ENCODE measurements around the gene PHPT1. TPM values are rescaled to one million over a fixed set of nuclear protein-coding genes. Genes with fewer than 3 reads are reported as not detected.
"Not testable (repeated sequence)": the region's sequence is repeated elsewhere in the genome, so short reads cannot be mapped to it uniquely, and the experiment has no call there.

PHPT1 gene
- total RNA-seq, 1 donor from 2014 or later, result 192 TPM

DNA sequence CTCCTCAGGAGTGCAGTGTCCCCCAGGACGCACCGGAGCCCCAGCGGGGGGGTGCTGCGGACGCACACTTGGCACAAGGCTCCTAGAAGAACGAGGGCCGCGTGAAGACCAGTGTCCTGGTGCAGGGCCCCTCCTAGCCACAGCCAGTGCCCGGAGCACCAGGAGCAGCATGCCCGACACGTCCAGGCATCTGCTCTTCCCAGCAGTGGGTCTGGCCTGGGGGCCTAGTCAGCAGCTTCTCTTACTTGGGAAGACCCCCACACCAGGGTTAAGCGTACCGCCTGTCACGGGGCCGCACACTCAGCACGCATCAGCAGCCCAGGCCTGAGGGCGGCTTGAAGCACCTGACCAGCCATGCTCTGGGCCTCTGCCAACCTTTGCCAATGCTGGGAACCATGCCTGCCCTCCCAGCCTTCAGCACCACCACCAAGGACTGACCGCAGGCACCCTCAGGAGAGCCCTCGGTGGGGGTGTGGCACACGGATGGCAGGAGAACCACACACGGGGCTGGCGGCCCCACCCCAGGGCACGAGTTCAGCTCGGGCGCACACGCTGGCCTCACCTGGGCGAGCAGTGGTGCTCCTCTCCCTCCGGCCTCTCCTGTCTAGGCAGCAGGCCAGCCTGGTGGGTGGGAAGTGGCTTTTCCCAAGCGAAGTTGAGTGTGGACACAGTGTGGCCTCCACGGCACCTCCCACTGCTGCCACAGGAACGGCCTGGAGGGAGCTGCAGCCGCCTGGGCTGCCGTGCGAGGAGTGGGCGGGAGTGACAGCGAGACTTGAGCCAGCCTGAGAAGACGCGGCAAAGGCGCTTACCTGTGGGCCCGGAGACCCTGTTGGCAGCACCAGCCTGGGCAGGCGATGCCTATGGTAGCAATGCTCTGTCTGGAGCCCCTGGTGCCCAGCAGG is 19.0 kb upstream of the PHPT1 start:
- no peaks in the 10 kb centered on the region for H3K36me3 Mint-ChIP-seq (ENCODE audit: low read depth)
- TF ChIP-seq CTCF (IDR thresholded peaks at IDR 0.05), result no peak

DNA sequence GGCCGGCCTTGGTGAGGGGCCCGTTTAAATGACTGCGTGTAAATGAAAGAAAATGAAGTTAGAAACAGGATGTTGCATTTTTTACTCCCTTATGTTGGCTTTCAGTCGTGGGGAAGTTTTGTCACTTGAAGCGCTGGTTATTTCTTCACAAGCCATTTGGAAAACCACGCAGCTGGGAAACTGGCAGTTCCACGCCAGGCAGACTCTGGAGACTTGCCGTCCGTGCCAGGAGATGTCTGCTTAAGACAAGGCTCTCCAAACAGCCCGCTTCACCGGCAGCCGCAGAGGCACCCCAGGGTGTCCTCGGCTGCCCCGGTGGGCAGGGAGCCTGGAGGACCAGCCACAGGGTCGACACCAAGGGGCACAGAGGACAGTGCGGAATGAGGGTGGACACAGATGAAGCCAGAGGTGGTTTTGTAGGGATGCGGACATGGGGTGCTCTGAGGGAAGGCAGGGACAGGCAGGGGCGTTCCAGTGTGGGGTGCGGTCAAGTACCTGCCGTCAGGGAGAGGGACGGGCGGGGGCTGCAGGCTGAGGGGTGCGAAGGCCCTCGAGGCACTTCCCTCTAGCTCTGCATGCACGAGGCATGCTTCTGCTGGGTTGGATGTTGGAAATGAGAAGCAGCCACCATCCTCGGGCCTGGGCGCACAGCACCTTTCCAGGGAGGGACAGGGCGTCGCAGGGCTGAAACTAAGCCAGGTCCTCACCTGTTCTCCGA is 18.0 kb upstream of the PHPT1 start:
- no peaks in the 10 kb centered on the region for H3K9me3 Mint-ChIP-seq (ENCODE audit: low read depth)
- no peaks in the 10 kb centered on the region for H3K27me3 Mint-ChIP-seq (ENCODE audit: low read depth)
- H3K4me3 Mint-ChIP-seq (ENCODE audit: unreplicated experiment), result no peak overlapping the region
- H3K4me1 Mint-ChIP-seq (ENCODE audit: low read depth), result no peaks in the 10 kb centered on the region
- no peak for TF ChIP-seq CTCF (IDR thresholded peaks at IDR 0.05)
- no peaks in the 10 kb centered on the region for H3K36me3 Mint-ChIP-seq (ENCODE audit: low read depth)
- no peak overlapping the region for H3K27ac Mint-ChIP-seq (ENCODE audit: unreplicated experiment)
- DNase-seq (ENCODE audit: low spot score), result no peak

More for the DNA sequence above, 19.0 kb upstream of the PHPT1 start:
- Mint-ChIP-seq H3K27ac (ENCODE audit: unreplicated experiment) (no peak overlapping the region), H3K4me3 (ENCODE audit: unreplicated experiment) (no peak overlapping the region), H3K9me3 (ENCODE audit: low read depth) (no peaks in the 10 kb centered on the region), H3K27me3 (ENCODE audit: low read depth) (no peaks in the 10 kb centered on the region), H3K4me1 (ENCODE audit: low read depth) (no peaks in the 10 kb centered on the region)
- DNase-seq (ENCODE audit: low spot score), result no peak

DNA sequence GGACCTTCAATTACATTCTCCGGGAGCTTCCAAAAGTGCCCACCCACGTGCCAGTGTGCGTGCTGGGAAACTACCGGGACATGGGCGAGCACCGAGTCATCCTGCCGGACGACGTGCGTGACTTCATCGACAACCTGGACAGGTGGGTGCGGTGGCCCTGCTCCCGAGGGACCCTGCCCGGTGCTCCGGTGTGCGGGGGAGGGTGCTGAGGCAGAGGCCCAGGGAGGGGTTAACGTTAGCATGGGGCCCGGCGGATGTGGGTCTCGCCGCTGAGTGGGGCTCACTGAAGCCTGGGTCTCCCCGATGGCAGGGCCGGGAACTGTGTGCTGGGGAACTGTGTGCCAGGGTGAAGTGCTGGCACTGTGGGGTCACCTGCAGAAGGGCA is 17.5 kb upstream of the PHPT1 start:
- Mint-ChIP-seq H3K9me3 (ENCODE audit: low read depth) (no peaks in the 10 kb centered on the region), H3K27ac (ENCODE audit: unreplicated experiment) (no peak overlapping the region), H3K4me3 (ENCODE audit: unreplicated experiment) (no peak overlapping the region), H3K4me1 (ENCODE audit: low read depth) (no peaks in the 10 kb centered on the region), H3K27me3 (ENCODE audit: low read depth) (no peaks in the 10 kb centered on the region), H3K36me3 (ENCODE audit: low read depth) (no peaks in the 10 kb centered on the region)
- DNase-seq (ENCODE audit: low spot score), result no peak
- no peak for TF ChIP-seq CTCF (IDR thresholded peaks at IDR 0.05)

GRCh38 chr9:136832581-136832980 is 16.6 kb upstream of the PHPT1 start:
- DNase-seq (ENCODE audit: low spot score), result no peak
- Mint-ChIP-seq H3K27ac (ENCODE audit: unreplicated experiment) (no peak overlapping the region), H3K27me3 (ENCODE audit: low read depth) (no peaks in the 10 kb centered on the region), H3K4me1 (ENCODE audit: low read depth) (no peaks in the 10 kb centered on the region), H3K36me3 (ENCODE audit: low read depth) (no peaks in the 10 kb centered on the region), H3K4me3 (ENCODE audit: unreplicated experiment) (no peak overlapping the region), H3K9me3 (ENCODE audit: low read depth) (no peaks in the 10 kb centered on the region)
- no peak for TF ChIP-seq CTCF (IDR thresholded peaks at IDR 0.05)

GRCh38 chr9:136833381-136834048 is 15.7 kb upstream of the PHPT1 start:
- not testable (repeated sequence) for H3K27me3 Mint-ChIP-seq (ENCODE audit: low read depth); H3K27ac Mint-ChIP-seq (ENCODE audit: unreplicated experiment); H3K4me1 Mint-ChIP-seq (ENCODE audit: low read depth); H3K9me3 Mint-ChIP-seq (ENCODE audit: low read depth); H3K4me3 Mint-ChIP-seq (ENCODE audit: unreplicated experiment); H3K36me3 Mint-ChIP-seq (ENCODE audit: low read depth); DNase-seq (ENCODE audit: low spot score)
